ENCODE data around the gene TCTN1. TPM values are rescaled to one million over a fixed set of nuclear protein-coding genes. Genes with fewer than 3 reads are reported as not detected.
"Not testable (repeated sequence)": the region's sequence is repeated elsewhere in the genome, so short reads cannot be mapped to it uniquely, and the experiment has no call there.

Gene TCTN1
- total RNA-seq, 1 donor = 45.2 TPM

DNA sequence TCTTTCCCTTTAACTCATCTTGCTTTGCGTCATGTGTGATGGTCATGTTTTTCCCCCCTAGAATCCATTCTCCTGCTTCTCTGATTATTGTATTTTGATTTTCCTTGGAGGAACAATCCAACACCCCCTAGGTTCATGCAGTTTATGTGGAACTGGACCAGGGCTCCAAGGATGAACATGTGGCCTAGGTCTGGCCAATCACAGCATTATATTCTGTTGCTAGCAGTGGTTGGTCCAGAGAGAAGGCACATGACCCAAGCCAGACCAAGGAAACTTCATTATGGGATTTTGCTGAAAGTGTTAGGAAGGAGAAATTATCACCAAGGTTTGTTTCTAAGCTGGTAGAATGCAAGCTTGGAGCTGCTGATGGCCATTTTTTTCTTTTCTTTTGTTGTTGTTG lies 23.9 kb upstream of the TCTN1 start:
- Histone ChIP-seq H2AFZ (ENCODE audit: low read length) (no peak overlapping the region), H3K27me3 (ENCODE audit: insufficient read depth, low read length) (no peaks in the 10 kb centered on the region), H3K4me1 (ENCODE audit: insufficient read depth, low read length) (no peaks in the 10 kb centered on the region), H3K4me2 (ENCODE audit: insufficient read depth, low read length) (no peak overlapping the region), H3K9me3 (ENCODE audit: low read depth, low read length) (no peaks in the 10 kb centered on the region), H3K36me3 (ENCODE audit: insufficient read depth, low read length) (no peaks in the 10 kb centered on the region), H4K20me1 (ENCODE audit: insufficient read depth, low read length) (no peaks in the 10 kb centered on the region), H3K4me3 (ENCODE audit: insufficient read depth, low read length) (no peak overlapping the region), H3K79me2 (ENCODE audit: insufficient read depth, low read length) (no peaks in the 10 kb centered on the region), H3K27ac (ENCODE audit: low read depth, low read length) (no peak overlapping the region)
- TF ChIP-seq, protein P1, sequence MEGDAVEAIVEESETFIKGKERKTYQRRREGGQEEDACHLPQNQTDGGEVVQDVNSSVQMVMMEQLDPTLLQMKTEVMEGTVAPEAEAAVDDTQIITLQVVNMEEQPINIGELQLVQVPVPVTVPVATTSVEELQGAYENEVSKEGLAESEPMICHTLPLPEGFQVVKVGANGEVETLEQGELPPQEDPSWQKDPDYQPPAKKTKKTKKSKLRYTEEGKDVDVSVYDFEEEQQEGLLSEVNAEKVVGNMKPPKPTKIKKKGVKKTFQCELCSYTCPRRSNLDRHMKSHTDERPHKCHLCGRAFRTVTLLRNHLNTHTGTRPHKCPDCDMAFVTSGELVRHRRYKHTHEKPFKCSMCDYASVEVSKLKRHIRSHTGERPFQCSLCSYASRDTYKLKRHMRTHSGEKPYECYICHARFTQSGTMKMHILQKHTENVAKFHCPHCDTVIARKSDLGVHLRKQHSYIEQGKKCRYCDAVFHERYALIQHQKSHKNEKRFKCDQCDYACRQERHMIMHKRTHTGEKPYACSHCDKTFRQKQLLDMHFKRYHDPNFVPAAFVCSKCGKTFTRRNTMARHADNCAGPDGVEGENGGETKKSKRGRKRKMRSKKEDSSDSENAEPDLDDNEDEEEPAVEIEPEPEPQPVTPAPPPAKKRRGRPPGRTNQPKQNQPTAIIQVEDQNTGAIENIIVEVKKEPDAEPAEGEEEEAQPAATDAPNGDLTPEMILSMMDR (IDR thresholded peaks at IDR 0.05; ENCODE audit: extremely low read depth, low read depth, low read length) = no peak
- no peak for DNase-seq (ENCODE audit: insufficient read length, low spot score, missing footprints)

DNA sequence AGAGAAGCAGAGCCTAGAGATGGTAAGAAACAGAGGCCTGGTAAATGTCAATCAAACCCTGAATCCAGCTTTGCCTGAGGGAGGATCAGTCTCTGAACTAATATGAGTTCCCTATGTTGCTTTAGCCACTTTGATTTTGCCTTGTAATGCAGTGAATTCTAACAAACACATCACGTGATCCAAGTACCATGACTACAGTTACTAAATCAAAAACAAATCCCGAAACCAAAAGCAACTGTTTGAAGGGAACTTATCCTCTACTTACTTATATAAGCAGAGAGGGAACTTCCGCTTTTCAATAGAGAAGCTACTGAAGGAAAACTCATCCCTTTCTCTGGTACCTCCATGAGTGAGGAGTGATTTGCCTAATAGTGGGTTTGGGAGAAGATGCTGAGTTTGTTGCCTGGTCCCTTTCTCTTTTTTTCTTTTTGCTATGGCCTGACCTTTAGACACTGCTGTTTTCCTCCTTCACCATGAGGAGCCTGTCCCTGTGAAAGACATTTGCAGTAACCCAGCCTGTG lies 23.1 kb upstream of the TCTN1 start:
- no peak overlapping the region for H3K4me3 ChIP-seq (ENCODE audit: insufficient read depth, low read length)
- H3K4me1 ChIP-seq (ENCODE audit: insufficient read depth, low read length) = no peaks in the 10 kb centered on the region
- TF ChIP-seq, protein P1 (IDR thresholded peaks at IDR 0.05; ENCODE audit: extremely low read depth, low read depth, low read length) = no peak
- no peaks in the 10 kb centered on the region for H3K79me2 ChIP-seq (ENCODE audit: insufficient read depth, low read length)
- peak overlapping the region; percentile 44 for H3K27ac ChIP-seq (ENCODE audit: low read depth, low read length)
- peak overlapping the region; percentile 71 for H2AFZ ChIP-seq (ENCODE audit: low read length)
- H3K36me3 ChIP-seq (ENCODE audit: insufficient read depth, low read length) = no peaks in the 10 kb centered on the region
- H4K20me1 ChIP-seq (ENCODE audit: insufficient read depth, low read length) = no peaks in the 10 kb centered on the region
- DNase-seq (ENCODE audit: insufficient read length, low spot score, missing footprints) = peak; percentile 45
- H3K9me3 ChIP-seq (ENCODE audit: low read depth, low read length) = no peaks in the 10 kb centered on the region
- H3K27me3 ChIP-seq (ENCODE audit: insufficient read depth, low read length) = no peaks in the 10 kb centered on the region
- H3K4me2 ChIP-seq (ENCODE audit: insufficient read depth, low read length) = peak overlapping the region; percentile 59

DNA sequence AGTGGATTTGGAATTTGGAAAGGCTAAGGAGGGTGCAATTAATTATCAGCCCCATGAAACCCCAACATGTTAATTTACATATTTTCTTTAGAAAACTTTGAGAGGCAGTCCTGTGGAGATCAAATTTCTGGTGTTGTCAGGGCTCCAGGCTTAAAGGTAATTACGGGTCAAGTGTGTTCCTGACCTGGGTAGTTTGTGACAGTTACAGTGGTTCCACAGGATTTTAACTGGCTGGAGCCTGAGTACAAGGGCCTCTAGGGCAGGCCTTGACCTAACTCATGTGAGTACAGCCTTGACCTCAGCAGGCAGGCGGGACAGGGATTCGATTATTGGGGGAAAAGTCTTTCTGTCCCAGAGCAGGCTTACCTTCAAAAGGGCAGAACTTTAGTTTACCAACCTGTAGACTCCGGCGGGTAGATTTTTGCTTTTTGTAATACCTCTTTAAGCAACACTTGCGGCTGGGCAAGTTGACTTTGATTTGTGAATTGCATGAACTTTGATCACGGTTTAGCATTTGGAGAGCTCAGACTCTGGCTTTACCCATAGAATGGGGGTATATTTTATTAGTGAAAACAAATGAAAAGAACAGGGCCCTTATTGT lies 22.4 kb upstream of the TCTN1 start:
- H3K36me3 ChIP-seq (ENCODE audit: insufficient read depth, low read length) = no peaks in the 10 kb centered on the region
- no peak overlapping the region for H3K4me3 ChIP-seq (ENCODE audit: insufficient read depth, low read length)
- no peaks in the 10 kb centered on the region for H4K20me1 ChIP-seq (ENCODE audit: insufficient read depth, low read length)
- H3K4me2 ChIP-seq (ENCODE audit: insufficient read depth, low read length) = no peak overlapping the region
- TF ChIP-seq, protein P1 (IDR thresholded peaks at IDR 0.05; ENCODE audit: extremely low read depth, low read depth, low read length) = no peak
- no peak for DNase-seq (ENCODE audit: insufficient read length, low spot score, missing footprints)
- peak overlapping the region; percentile 71 for H2AFZ ChIP-seq (ENCODE audit: low read length)
- no peaks in the 10 kb centered on the region for H3K4me1 ChIP-seq (ENCODE audit: insufficient read depth, low read length)
- H3K79me2 ChIP-seq (ENCODE audit: insufficient read depth, low read length) = no peaks in the 10 kb centered on the region
- H3K27me3 ChIP-seq (ENCODE audit: insufficient read depth, low read length) = no peaks in the 10 kb centered on the region
- peak overlapping the region; percentile 44 for H3K27ac ChIP-seq (ENCODE audit: low read depth, low read length)
- H3K9me3 ChIP-seq (ENCODE audit: low read depth, low read length) = no peaks in the 10 kb centered on the region

- Histone ChIP-seq H2AFZ (ENCODE audit: low read length) (no peak overlapping the region), H3K9me3 (ENCODE audit: low read depth, low read length) (no peaks in the 10 kb centered on the region), H3K36me3 (ENCODE audit: insufficient read depth, low read length) (no peaks in the 10 kb centered on the region), H3K4me3 (ENCODE audit: insufficient read depth, low read length) (no peak overlapping the region), H3K27ac (ENCODE audit: low read depth, low read length) (no peak overlapping the region), H3K79me2 (ENCODE audit: insufficient read depth, low read length) (no peaks in the 10 kb centered on the region), H3K4me2 (ENCODE audit: insufficient read depth, low read length) (no peak overlapping the region), H3K27me3 (ENCODE audit: insufficient read depth, low read length) (no peaks in the 10 kb centered on the region), H4K20me1 (ENCODE audit: insufficient read depth, low read length) (no peaks in the 10 kb centered on the region), H3K4me1 (ENCODE audit: insufficient read depth, low read length) (no peaks in the 10 kb centered on the region)
- TF ChIP-seq, protein P1 (IDR thresholded peaks at IDR 0.05; ENCODE audit: extremely low read depth, low read depth, low read length) = no peak
- no peak for DNase-seq (ENCODE audit: insufficient read length, low spot score, missing footprints)
Observed at GRCh38 chr12:110592078-110592477, 21.9 kb upstream of the TCTN1 start.

DNA sequence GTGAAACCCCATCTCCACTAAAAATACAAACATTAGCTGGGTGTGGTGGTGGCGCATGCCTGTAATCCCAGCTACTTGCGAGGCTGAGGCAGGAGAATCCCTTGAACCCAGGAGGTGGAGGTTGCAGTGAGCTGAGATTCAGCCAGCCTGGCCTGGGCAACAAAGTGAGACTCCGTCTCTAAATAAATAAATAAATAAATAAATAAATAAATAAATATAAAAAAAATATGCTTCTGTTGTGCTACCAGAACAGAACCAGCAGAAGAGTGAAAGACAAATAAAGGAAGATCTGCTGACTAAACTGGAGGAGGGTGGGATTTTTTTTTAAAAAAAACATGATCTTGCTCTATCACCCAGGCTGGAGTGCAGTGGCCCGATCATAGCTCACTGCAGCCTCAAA lies 21.0 kb upstream of the TCTN1 start:
- DNase-seq (ENCODE audit: insufficient read length, low spot score, missing footprints); H3K27me3 ChIP-seq (ENCODE audit: insufficient read depth, low read length); H2AFZ ChIP-seq (ENCODE audit: low read length); H4K20me1 ChIP-seq (ENCODE audit: insufficient read depth, low read length); H3K4me1 ChIP-seq (ENCODE audit: insufficient read depth, low read length); H3K36me3 ChIP-seq (ENCODE audit: insufficient read depth, low read length); H3K79me2 ChIP-seq (ENCODE audit: insufficient read depth, low read length); H3K9me3 ChIP-seq (ENCODE audit: low read depth, low read length); H3K27ac ChIP-seq (ENCODE audit: low read depth, low read length); H3K4me2 ChIP-seq (ENCODE audit: insufficient read depth, low read length); H3K4me3 ChIP-seq (ENCODE audit: insufficient read depth, low read length): not testable (repeated sequence)
